ENCODE results near the gene CBL. TPM values are rescaled to one million over a fixed set of nuclear protein-coding genes. Genes with fewer than 3 reads are reported as not detected.
"Not testable (repeated sequence)": the region's sequence is repeated elsewhere in the genome, so short reads cannot be mapped to it uniquely, and the experiment has no call there.

CBL gene
- total RNA-seq, 2 experiments from 2014 or later: 45.1 to 45.2 TPM

DNA sequence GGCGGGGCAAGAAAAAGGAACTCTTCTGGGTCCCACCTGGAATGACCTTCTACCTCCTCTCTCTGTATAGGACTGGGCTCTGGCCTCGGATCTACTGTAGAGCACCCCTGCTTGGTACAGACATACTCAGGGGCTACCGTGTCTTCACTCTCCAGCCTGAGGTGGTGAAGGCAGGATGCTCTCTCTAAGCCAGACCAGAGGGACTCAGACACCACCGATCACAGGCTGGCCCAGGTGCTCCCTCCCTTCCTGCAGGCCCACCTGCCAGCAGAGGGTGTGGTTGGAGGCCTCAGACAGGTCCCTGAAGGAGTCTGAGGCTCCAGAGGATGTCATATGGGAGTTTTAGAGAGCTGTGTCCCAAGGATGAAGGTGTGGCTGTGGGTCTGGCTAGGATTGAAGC, 16.7 kb upstream of the CBL start:
- Mint-ChIP-seq H3K27me3 (no peaks in the 10 kb centered on the region), H3K4me1 (peaks cover 2% of the 10 kb centered on the region)
- no peak for ATAC-seq (ENCODE audit: low read depth)

GRCh38 chr11:119190531-119190930, 15.6 kb upstream of the CBL start:
- DNase-seq (no peak), ATAC-seq (ENCODE audit: low read depth) (no peak)
- no peaks in the 10 kb centered on the region for H3K36me3 Mint-ChIP-seq
- peaks cover 3% of the 10 kb centered on the region for H3K27me3 Mint-ChIP-seq
- no peak overlapping the region for H3K4me3 Mint-ChIP-seq
- POLR2A ChIA-PET: no interaction called here
- H3K9me3 Mint-ChIP-seq: no peaks in the 10 kb centered on the region
- no peaks in the 10 kb centered on the region for H3K4me1 Mint-ChIP-seq
- H3K27ac Mint-ChIP-seq: no peak overlapping the region

More for the DNA sequence above, 16.7 kb upstream of the CBL start:
- no peak overlapping the region for H3K27ac Mint-ChIP-seq
- no peak overlapping the region for H3K4me3 Mint-ChIP-seq
- no peaks in the 10 kb centered on the region for H3K36me3 Mint-ChIP-seq
- no peaks in the 10 kb centered on the region for H3K9me3 Mint-ChIP-seq
- POLR2A ChIA-PET: no interaction called here
- no peak for DNase-seq

DNA sequence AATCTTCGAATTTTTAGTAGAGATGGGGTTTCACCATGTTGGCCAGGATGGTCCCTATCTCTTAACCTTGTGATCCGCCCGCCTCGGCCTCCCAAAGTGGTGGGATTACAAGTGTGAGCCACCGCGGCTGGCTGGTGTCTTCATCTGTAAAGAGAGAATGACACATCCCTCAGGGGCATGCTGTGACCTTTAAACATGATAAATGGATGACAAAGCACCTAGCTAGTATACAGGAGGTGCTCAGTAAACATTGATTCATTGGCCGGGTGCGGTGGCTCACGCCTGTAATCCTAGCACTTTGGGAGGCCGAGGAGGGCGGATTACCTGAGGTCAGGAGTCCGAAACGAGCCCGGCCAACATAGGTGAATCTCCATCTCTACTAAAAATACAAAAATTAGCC, 14.9 kb upstream of the CBL start:
- not testable (repeated sequence) for H3K9me3 Mint-ChIP-seq; ATAC-seq (ENCODE audit: low read depth); DNase-seq; H3K4me3 Mint-ChIP-seq; H3K27me3 Mint-ChIP-seq; H3K4me1 Mint-ChIP-seq; H3K27ac Mint-ChIP-seq; H3K36me3 Mint-ChIP-seq
- POLR2A ChIA-PET: interaction anchor here (0.7 kb wide), 1 partner anchor 107 kb away, joined by 4 read pairs; no protein-coding TSS in a partner anchor

GRCh38 chr11:119192111-119192510, 14.0 kb upstream of the CBL start:
- POLR2A ChIA-PET: interaction anchor here (0.8 kb wide), 1 partner anchor 97 kb away, joined by 3 read pairs; a partner anchor contains a TSS
- peaks cover 6% of the 10 kb centered on the region for H3K4me1 Mint-ChIP-seq
- no peak overlapping the region for H3K4me3 Mint-ChIP-seq
- H3K9me3 Mint-ChIP-seq: no peaks in the 10 kb centered on the region
- ATAC-seq (ENCODE audit: low read depth) (no peak), DNase-seq (no peak)
- peaks cover 3% of the 10 kb centered on the region for H3K27me3 Mint-ChIP-seq
- no peak overlapping the region for H3K27ac Mint-ChIP-seq
- H3K36me3 Mint-ChIP-seq: no peaks in the 10 kb centered on the region

DNA sequence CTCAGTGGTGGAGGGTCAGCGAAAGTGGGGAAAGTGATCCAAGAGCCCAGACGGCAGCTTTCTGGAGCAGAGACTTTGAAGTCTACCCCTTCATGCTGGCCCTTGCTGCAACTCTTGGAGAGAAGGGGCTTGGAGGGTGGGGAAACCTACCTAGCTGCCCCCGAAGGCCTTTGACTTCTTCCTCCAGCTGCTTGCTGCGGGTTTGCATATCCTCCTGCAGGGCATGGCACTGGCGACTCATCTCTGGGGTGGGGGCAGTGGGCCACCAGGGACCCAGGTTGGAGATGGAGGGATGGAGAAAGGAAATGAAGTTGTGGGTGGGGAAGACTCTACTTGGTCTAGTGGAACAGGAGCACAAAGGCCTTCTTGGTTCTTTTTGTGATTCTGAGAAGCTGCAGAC, 13.1 kb upstream of the CBL start:
- ATAC-seq (ENCODE audit: low read depth) (no peak), DNase-seq (no peak)
- POLR2A ChIA-PET: no interaction called here
- Mint-ChIP-seq H3K4me1 (peaks cover 8% of the 10 kb centered on the region), H3K36me3 (no peaks in the 10 kb centered on the region), H3K27ac (no peak overlapping the region), H3K9me3 (no peaks in the 10 kb centered on the region), H3K27me3 (peaks cover 3% of the 10 kb centered on the region), H3K4me3 (no peak overlapping the region)

DNA sequence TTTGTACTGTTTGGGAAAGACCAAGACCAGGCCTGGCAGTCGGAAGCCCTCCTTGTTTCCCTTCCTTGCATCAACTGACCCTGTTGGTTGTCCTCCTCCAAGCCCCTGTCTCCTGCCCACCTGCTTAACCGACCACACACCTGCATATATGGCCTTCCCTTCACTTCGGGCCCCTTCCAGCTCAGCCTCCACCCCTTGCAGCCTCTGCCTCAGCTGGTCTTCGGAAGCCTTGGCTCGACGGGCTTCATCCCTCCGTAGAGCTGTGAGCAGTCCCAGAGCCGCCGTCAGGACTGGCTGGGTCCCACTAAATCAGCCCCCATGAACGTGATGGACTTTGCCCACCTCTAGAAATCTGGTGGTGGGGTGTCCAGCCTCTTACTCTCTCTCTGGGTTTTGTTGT, 12.5 kb upstream of the CBL start:
- no peak overlapping the region for H3K4me3 Mint-ChIP-seq
- no peak for ATAC-seq (ENCODE audit: low read depth)
- H3K27me3 Mint-ChIP-seq: peaks cover 3% of the 10 kb centered on the region
- no peaks in the 10 kb centered on the region for H3K36me3 Mint-ChIP-seq
- no peak overlapping the region for H3K27ac Mint-ChIP-seq
- DNase-seq: no peak
- H3K4me1 Mint-ChIP-seq: peaks cover 8% of the 10 kb centered on the region
- H3K9me3 Mint-ChIP-seq: no peaks in the 10 kb centered on the region
- POLR2A ChIA-PET: no interaction called here

- Mint-ChIP-seq H3K36me3 (no peaks in the 10 kb centered on the region), H3K9me3 (no peaks in the 10 kb centered on the region), H3K4me3 (no peak overlapping the region), H3K27me3 (peaks cover 3% of the 10 kb centered on the region), H3K27ac (no peak overlapping the region), H3K4me1 (peaks cover 8% of the 10 kb centered on the region)
- no peak for ATAC-seq (ENCODE audit: low read depth)
- POLR2A ChIA-PET: interaction anchor here (0.6 to 0.7 kb wide), 2 partner anchors 12 to 80 kb away, joined by 3 read pairs; no protein-coding TSS in a partner anchor
- DNase-seq: no peak
Observed at GRCh38 chr11:119194811-119195440, 11.2 kb upstream of the CBL start.

DNA sequence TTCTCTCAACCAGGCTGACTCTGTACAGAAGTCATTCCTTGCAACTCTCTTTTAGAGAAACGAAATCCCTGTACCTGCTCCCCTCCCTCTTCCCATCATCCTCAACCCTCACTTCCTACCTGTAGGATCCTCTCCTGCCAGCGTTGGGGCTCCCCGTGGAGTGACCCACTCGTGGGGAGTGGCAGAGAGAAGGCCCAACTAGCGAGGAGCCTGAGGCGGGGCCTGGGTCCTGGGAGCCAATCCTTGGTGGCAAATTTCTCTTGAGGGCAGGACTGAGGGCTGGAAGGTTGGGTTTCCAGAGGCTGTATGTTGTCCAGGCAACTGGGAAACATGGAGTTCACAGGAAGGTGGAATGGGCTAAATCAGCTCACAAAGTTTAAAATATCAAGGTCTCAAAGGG, 10.5 kb upstream of the CBL start:
- ATAC-seq (ENCODE audit: low read depth) (no peak), DNase-seq (no peak)
- peaks cover 8% of the 10 kb centered on the region for H3K4me1 Mint-ChIP-seq
- H3K27me3 Mint-ChIP-seq: peaks cover 5% of the 10 kb centered on the region
- no peaks in the 10 kb centered on the region for H3K36me3 Mint-ChIP-seq
- H3K4me3 Mint-ChIP-seq: no peak overlapping the region
- H3K27ac Mint-ChIP-seq: no peak overlapping the region
- no peaks in the 10 kb centered on the region for H3K9me3 Mint-ChIP-seq
- POLR2A ChIA-PET: interaction anchor here (1.2 kb wide), 1 partner anchor 101 kb away, joined by 6 read pairs; a partner anchor contains a TSS

GRCh38 chr11:119196833-119197483, 9.2 kb upstream of the CBL start:
- Mint-ChIP-seq H3K27ac (no peak overlapping the region), H3K36me3 (no peaks in the 10 kb centered on the region), H3K4me3 (no peak overlapping the region), H3K9me3 (no peaks in the 10 kb centered on the region), H3K27me3 (peaks cover 5% of the 10 kb centered on the region), H3K4me1 (peaks cover 8% of the 10 kb centered on the region)
- POLR2A ChIA-PET: interaction anchor here (1.0 to 1.6 kb wide), 3 partner anchors 19 to 102 kb away, joined by 3 to 8 read pairs (median 6); partner anchors contain the start of gene NLRX1
- peak; percentile 96 for ATAC-seq (ENCODE audit: low read depth)
- DNase-seq: no peak

DNA sequence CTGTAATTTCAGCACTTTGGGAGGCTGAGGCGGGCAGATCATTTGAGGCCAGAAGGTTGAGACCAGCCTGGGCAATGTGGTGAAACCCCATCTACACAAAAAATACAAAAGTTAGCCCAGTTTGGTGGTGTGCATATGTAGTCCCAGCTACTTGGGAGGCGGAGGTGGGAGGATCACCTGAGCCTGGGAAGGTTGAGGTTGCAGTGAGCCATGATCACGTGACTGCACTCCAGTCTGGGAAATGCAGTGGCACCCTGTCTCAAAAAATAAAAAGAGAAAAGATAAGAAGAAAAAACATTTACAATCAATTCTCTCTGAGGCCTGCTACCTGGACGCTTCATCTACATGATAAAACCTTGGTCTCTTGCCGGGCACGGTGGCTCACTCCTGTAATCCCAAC, 7.2 kb upstream of the CBL start:
- DNase-seq (no peak), ATAC-seq (ENCODE audit: low read depth) (no peak)
- Mint-ChIP-seq H3K27ac (no peak overlapping the region), H3K36me3 (no peaks in the 10 kb centered on the region), H3K4me1 (peaks cover 8% of the 10 kb centered on the region), H3K9me3 (no peaks in the 10 kb centered on the region), H3K27me3 (peaks cover 5% of the 10 kb centered on the region), H3K4me3 (no peak overlapping the region)
- POLR2A ChIA-PET: interaction anchor here (0.7 kb wide), 1 partner anchor 30 kb away, joined by 3 read pairs; no protein-coding TSS in a partner anchor

DNA sequence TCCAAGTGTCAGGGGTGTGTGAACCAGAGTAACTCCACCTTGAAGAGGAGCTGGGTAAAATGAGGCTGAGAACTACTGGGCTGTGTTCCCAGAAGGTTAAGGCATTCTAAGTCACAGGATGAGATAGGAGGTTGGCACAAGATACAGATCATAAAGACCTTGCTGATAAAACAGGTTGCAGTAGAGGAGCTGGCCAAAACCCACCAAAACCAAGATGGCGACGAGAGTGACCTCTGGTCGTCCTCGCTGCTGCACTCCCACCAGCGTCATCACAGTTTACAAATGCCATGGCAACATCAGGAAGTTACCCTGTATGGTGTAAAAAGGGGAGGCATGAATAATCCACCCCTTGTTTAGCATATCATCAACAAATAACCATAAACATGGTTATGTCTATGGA, 4.9 kb upstream of the CBL start:
- H3K4me1 Mint-ChIP-seq: peaks cover 13% of the 10 kb centered on the region
- H3K9me3 Mint-ChIP-seq; H3K27ac Mint-ChIP-seq; ATAC-seq (ENCODE audit: low read depth); H3K36me3 Mint-ChIP-seq; H3K27me3 Mint-ChIP-seq; H3K4me3 Mint-ChIP-seq; POLR2A ChIA-PET: not testable (repeated sequence)
- DNase-seq: peak; percentile 5

DNA sequence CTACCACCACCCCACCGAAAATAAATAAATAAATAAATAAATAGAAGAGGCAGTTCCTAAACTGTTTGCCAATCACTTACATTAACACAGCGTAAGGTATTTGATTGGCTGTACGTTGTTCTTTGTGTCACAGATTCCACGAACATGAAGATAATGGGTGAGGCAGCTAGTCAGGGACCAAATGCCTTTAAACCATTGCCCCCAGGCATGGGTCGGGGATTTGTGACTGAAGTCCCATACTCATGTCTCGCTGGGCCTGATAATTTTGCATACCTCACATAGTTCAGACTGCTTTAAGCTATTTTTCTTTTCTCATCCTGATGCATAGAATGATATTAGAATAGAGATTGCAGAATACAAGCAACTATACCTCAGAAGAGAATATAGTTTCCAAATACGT, 3.6 kb upstream of the CBL start:
- H3K27me3 Mint-ChIP-seq: peaks cover 2% of the 10 kb centered on the region
- H3K4me1 Mint-ChIP-seq: peaks cover 8% of the 10 kb centered on the region
- H3K27ac Mint-ChIP-seq: no peak overlapping the region
- ATAC-seq (ENCODE audit: low read depth) (no peak), DNase-seq (no peak)
- no peak overlapping the region for H3K4me3 Mint-ChIP-seq
- H3K36me3 Mint-ChIP-seq: peaks cover 2% of the 10 kb centered on the region
- no peaks in the 10 kb centered on the region for H3K9me3 Mint-ChIP-seq
- POLR2A ChIA-PET: no interaction called here

DNA sequence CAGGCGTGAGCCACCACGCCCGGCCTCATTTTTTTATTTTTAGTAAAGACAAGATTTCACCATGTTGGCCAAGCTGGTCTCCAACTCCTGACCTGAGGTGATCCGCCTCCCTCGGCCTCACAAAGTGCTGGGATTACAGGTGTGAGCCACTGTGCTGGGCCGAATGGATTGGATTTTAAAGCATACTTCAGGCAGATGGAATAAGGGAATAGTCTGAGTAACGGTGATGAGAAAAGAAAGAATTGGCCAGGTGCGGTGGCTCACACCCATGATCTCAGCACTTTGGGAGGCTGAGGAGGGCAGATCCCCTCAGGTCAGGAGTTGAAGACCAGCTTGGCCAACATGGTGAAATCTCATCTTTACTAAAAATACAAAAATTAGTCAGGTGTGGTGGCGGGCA, 2.1 kb upstream of the CBL start:
- no peak for ATAC-seq (ENCODE audit: low read depth)
- Mint-ChIP-seq H3K4me1 (peaks cover 12% of the 10 kb centered on the region), H3K9me3 (no peaks in the 10 kb centered on the region), H3K4me3 (no peak overlapping the region), H3K36me3 (peaks cover 2% of the 10 kb centered on the region), H3K27me3 (peaks cover 2% of the 10 kb centered on the region), H3K27ac (no peak overlapping the region)
- POLR2A ChIA-PET: interaction anchor here (3.2 to 3.8 kb wide), 2 partner anchors 59 to 79 kb away, joined by 13 to 29 read pairs; no protein-coding TSS in a partner anchor
- DNase-seq: peak; percentile 8

DNA sequence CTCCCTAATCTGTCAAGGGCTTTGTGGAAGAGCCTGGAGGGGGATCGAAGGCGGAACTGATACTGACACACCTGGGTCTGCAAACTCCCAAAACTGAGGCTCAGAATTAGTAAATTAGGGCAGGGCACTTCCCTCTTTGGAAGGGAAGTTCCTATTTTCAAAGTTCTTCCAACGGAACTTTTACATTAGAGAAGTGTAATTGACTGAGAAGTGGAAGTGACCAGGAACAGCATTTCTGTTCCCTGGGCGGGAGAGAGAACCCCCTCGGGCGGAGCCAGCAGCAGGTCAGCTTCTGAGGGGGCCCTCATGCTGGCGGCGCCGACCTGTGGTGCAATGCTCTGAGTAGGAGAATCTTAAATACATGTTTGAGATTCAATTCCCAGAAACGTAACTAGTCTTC, 1.1 kb upstream of the CBL start:
- Mint-ChIP-seq H3K4me1 (peaks cover 13% of the 10 kb centered on the region), H3K36me3 (peaks cover 2% of the 10 kb centered on the region), H3K9me3 (no peaks in the 10 kb centered on the region), H3K27ac (no peak overlapping the region), H3K4me3 (peak overlapping the region; percentile 35), H3K27me3 (peaks cover 2% of the 10 kb centered on the region)
- POLR2A ChIA-PET: interaction anchor here (0.6 to 3.8 kb wide), 11 partner anchors 45 to 888 kb away, joined by 3 to 29 read pairs (median 5); partner anchors contain the start of genes DPAGT1 and MCAM
- DNase-seq: no peak
- no peak for ATAC-seq (ENCODE audit: low read depth)

Measured in activated naive CD8-positive, alpha-beta T cell treated with anti-CD3 and anti-CD28 coated beads, Interleukin-2, amount 10 ng/mL, durations not matched to agents 7 days and 5 days (primary cell).